NCI-H345 treated with DMSO at 0.1 percent for 48 hours (cell line): Measurements from ENCODE around the gene DLGAP1.

ENCODE experiments used
- DNase-seq: peaks from one replicate; lab custom pipeline; 2025; ENCODE audit not compliant: unreplicated experiment; lab: John Stamatoyannopoulos, UW

The DLGAP1 gene

GRCh38 chr18:3832025-3832638, 623.0 kb downstream of the DLGAP1 start:
- DNase-seq, result peak; percentile 38

GRCh38 chr18:3830604-3831003, 624.5 kb downstream of the DLGAP1 start:
- no peak for DNase-seq

GRCh38 chr18:3827236-3827845, 627.8 kb downstream of the DLGAP1 start:
- no peak for DNase-seq

- no peak for DNase-seq
Measured at GRCh38 chr18:3826021-3826420, 629.1 kb downstream of the DLGAP1 start.

GRCh38 chr18:3824101-3824500, 631.0 kb downstream of the DLGAP1 start:
- no peak for DNase-seq

GRCh38 chr18:3823073-3823472, 632.0 kb downstream of the DLGAP1 start:
- no peak for DNase-seq

GRCh38 chr18:3821524-3821923, 633.6 kb downstream of the DLGAP1 start:
- no peak for DNase-seq

- no peak for DNase-seq
Measured at GRCh38 chr18:3819961-3820360, 635.1 kb downstream of the DLGAP1 start.

GRCh38 chr18:3816610-3817363, 638.3 kb downstream of the DLGAP1 start:
- DNase-seq, result no peak

GRCh38 chr18:3815991-3816390, 639.1 kb downstream of the DLGAP1 start:
- DNase-seq, result no peak

- no peak for DNase-seq
Measured at GRCh38 chr18:3814816-3815215, 640.3 kb downstream of the DLGAP1 start.

- DNase-seq, result no peak
Measured at GRCh38 chr18:3810296-3810695, 644.8 kb downstream of the DLGAP1 start.

- DNase-seq, result no peak
Measured at GRCh38 chr18:3808985-3809780, 645.9 kb downstream of the DLGAP1 start.

GRCh38 chr18:3806656-3807055, 648.5 kb downstream of the DLGAP1 start:
- no peak for DNase-seq

- DNase-seq, result no peak
Measured at GRCh38 chr18:3804336-3804735, 650.8 kb downstream of the DLGAP1 start.

- DNase-seq, result no peak
Measured at GRCh38 chr18:3803350-3803749, 651.8 kb downstream of the DLGAP1 start.

- DNase-seq, result no peak
Measured at GRCh38 chr18:3799515-3799914, 655.6 kb downstream of the DLGAP1 start.

- DNase-seq, result no peak
Measured at GRCh38 chr18:3798032-3798431, 657.1 kb downstream of the DLGAP1 start.

- no peak for DNase-seq
Measured at GRCh38 chr18:3796434-3796833, 658.7 kb downstream of the DLGAP1 start.

GRCh38 chr18:3794537-3795348, 660.4 kb downstream of the DLGAP1 start:
- DNase-seq, result no peak

GRCh38 chr18:3793545-3793944, 661.6 kb downstream of the DLGAP1 start:
- no peak for DNase-seq
